K562 (cell line): ENCODE data around the gene DISC1. TPM values are rescaled to one million over a fixed set of nuclear protein-coding genes. Genes with fewer than 3 reads are reported as not detected.

Experiments used
- ATAC-seq: fragments of 200-7000 bp; cut with Tn5 transposase; 3 replicates; pipeline ENCODE4 v1.9.1; 2020; ENCODE audit warnings: moderate library complexity
- BruUV-seq: library from RNA; stranded (reverse); fragments of 400-500 nt; replicated peaks from 2 replicates; lab custom pipeline; 2021; lab: Mats Ljungman, UMichigan
- CTCF ChIA-PET: fragments of 300-600 bp; formaldehyde crosslinking; extraction: SDS; loops from one replicate; lab custom pipeline; 2021; ENCODE audit warnings: low intra/inter-chr PET ratio; lab: Yijun Ruan, JAX
- POLR2A ChIA-PET: fragments of 300-600, 350-650 bp; sonication (Branson Sonifier 250); formaldehyde crosslinking; extraction: SDS; loops from one replicate; lab custom pipeline; 2021; ENCODE audit warnings: antibody characterized with exemption, inconsistent platforms; lab: Yijun Ruan, JAX
- DNase-seq, 4 experiments: peaks; one replicate each; pipeline versions ENCODE4 v3.0.0 to v3.0.0-alpha.2; 2011 to 2018; ENCODE audit warnings: low spot score in 3 of 4, mixed read lengths in 3 of 4; ENCODE audit errors: extremely low read depth in 1 of 4
- FAIRE-seq: peaks from 2 replicates; lab custom pipeline; 2011; peaks lifted over from hg19 to GRCh38; lab: Jason Lieb, UNC
- H2AFZ ChIP-seq: 2 replicates; pipeline ENCODE4 v1.6.0; 2011; ENCODE audit warnings: low read depth, low read length, control low read depth, inconsistent platforms
- H3K27ac ChIP-seq: fragments of 200-600 bp; 3 replicates; pipeline ENCODE4 v1.8.0; 2011; ENCODE audit warnings: low read depth, mild to moderate bottlenecking, control low read depth, inconsistent platforms, low read length, moderate library complexity, mixed read lengths; ENCODE audit errors: extremely low read depth
- H3K27me3 ChIP-seq, 2 experiments: fragments of 300-600 bp in 1 of 2; 2 replicates in 1 of 2; 3 replicates in 1 of 2; pipeline versions ENCODE4 v1.6.0 to v1.8.0; 2011; ENCODE audit warnings: inconsistent platforms in 2 of 2, low read length in 2 of 2, mild to moderate bottlenecking in 1 of 2, mixed read lengths in 1 of 2, moderate library complexity in 1 of 2; ENCODE audit not compliant: control insufficient read depth in 2 of 2, insufficient read depth in 2 of 2
- H3K36me3 ChIP-seq: fragments of 300-600 bp; 3 replicates; pipeline ENCODE4 v1.8.0; 2011; ENCODE audit warnings: mild to moderate bottlenecking, low read length, inconsistent platforms; ENCODE audit not compliant: control insufficient read depth, insufficient read depth
- H3K4me1 ChIP-seq, 2 experiments: fragments of 200-600 bp in 1 of 2; replicated peaks in 1 of 2; 2 replicates in 1 of 2; 3 replicates in 1 of 2; pipeline versions ENCODE4 v1.5.1 to v1.8.0; 2011; ENCODE audit warnings: inconsistent platforms in 2 of 2, low read length in 2 of 2, mild to moderate bottlenecking in 1 of 2, mixed read lengths in 1 of 2, moderate library complexity in 1 of 2; ENCODE audit not compliant: control insufficient read depth in 2 of 2, insufficient read depth in 2 of 2
- H3K4me2 ChIP-seq: 2 replicates; pipeline ENCODE4 v1.6.1; 2011; ENCODE audit warnings: low read length, control low read depth, inconsistent platforms, mixed read lengths; ENCODE audit not compliant: insufficient read depth
- H3K4me3 ChIP-seq: fragments of 200-600 bp; sonication (generic), shearing (Covaris generic); 2 replicates; pipeline ENCODE4 v1.5.1; 2016; ENCODE audit warnings: control low read depth, inconsistent platforms
- H3K79me2 ChIP-seq: fragments of 200-600 bp; 3 replicates; pipeline ENCODE4 v1.8.0; 2011; ENCODE audit warnings: low read length, inconsistent platforms; ENCODE audit not compliant: control insufficient read depth, insufficient read depth
- H3K9ac ChIP-seq, 2 experiments: 2 replicates each; pipeline versions ENCODE4 v1.6.0 to v1.6.1; 2011; ENCODE audit warnings: low read depth in 2 of 2, low read length in 2 of 2, control low read depth in 1 of 2, inconsistent platforms in 1 of 2, mild to moderate bottlenecking in 1 of 2, mixed read lengths in 1 of 2; ENCODE audit not compliant: insufficient read depth in 1 of 2
- H3K9me1 ChIP-seq: one replicate; pipeline ENCODE4 v1.6.0; 2011; ENCODE audit warnings: inconsistent platforms, mild to moderate bottlenecking, low read length, moderate library complexity; ENCODE audit not compliant: control insufficient read depth, insufficient read depth
- H3K9me3 ChIP-seq: replicated peaks from 2 replicates; pipeline ENCODE4 v1.5.1; 2011; ENCODE audit warnings: low read depth, low read length, inconsistent platforms; ENCODE audit not compliant: control insufficient read depth, insufficient read depth
- H4K20me1 ChIP-seq: replicated peaks from 2 replicates; pipeline ENCODE4 v1.6.1; 2011; ENCODE audit warnings: low read length, inconsistent platforms, mixed read lengths; ENCODE audit not compliant: control insufficient read depth, insufficient read depth
- CC2D1A ChIP-seq: fragments of 450-650 bp; IDR thresholded peaks from 2 replicates; pipeline ENCODE4 v1.6.1; 2017; ENCODE audit warnings: mild to moderate bottlenecking
- CREBBP ChIP-seq: IDR thresholded peaks from one replicate; pipeline ENCODE4 v1.6.1; 2012; ENCODE audit warnings: low read depth, mild to moderate bottlenecking, control low read depth, inconsistent platforms, low read length
- EP300 ChIP-seq: IDR thresholded peaks from 2 replicates; pipeline ENCODE4 v1.6.1; 2012; ENCODE audit warnings: low read length, improper control_type of control experiment
- ESRRA ChIP-seq: fragments of 450-650 bp; IDR thresholded peaks from 2 replicates; pipeline ENCODE4 v1.6.1; 2014; ENCODE audit warnings: low read depth, mild to moderate bottlenecking, moderate library complexity, borderline replicate concordance
- GATAD2A ChIP-seq: fragments of 450-650 bp; IDR thresholded peaks from 2 replicates; pipeline ENCODE4 v1.6.1; 2017
- KHSRP ChIP-seq: fragments of 450-650 bp; IDR thresholded peaks from 2 replicates; pipeline ENCODE4 v1.6.1; 2017
- MCM2 ChIP-seq: fragments of 450-650 bp; IDR thresholded peaks from 2 replicates; pipeline ENCODE4 v1.6.1; 2017; ENCODE audit warnings: low read depth, mild to moderate bottlenecking
- ZC3H4 ChIP-seq: sonication (generic); formaldehyde crosslinking; IDR thresholded peaks from 2 replicates; pipeline ENCODE4 v1.9.0; 2021; ENCODE audit warnings: missing genetic modification reagents, borderline replicate concordance
- ZFPM2 ChIP-seq: fragments of 250-450 bp; sonication (Bioruptor Pico); IDR thresholded peaks from 2 replicates; pipeline ENCODE4 v1.5.1; 2022; ENCODE audit warnings: mild to moderate bottlenecking
- ZNF436 ChIP-seq: fragments of 250-450, 450-650 bp; sonication (Bioruptor Pico); formaldehyde crosslinking; IDR thresholded peaks from 2 replicates; pipeline ENCODE4 v1.7.0; 2020; ENCODE audit warnings: mild to moderate bottlenecking
- ZNF79 ChIP-seq: fragments of 250-450 bp; sonication (Bioruptor Pico); IDR thresholded peaks from 2 replicates; pipeline ENCODE4 v1.4.0; 2020; ENCODE audit warnings: low read depth, mild to moderate bottlenecking, moderate library complexity
- WGBS: fragments of 100-300 bp; shearing (Covaris generic); methylation state at CpG from one replicate; pipeline ENCODE4 v1.1.6; 2016; ENCODE audit warnings: low coverage, mixed read lengths; ENCODE audit not compliant: insufficient coverage; ENCODE audit errors: missing lambda C conversion rate; 5-methylcytosine and 5-hydroxymethylcytosine counted together
- in situ Hi-C: fragments of 300-500 bp; cut with MboI; formaldehyde crosslinking; loops from 4 replicates; pipeline ENCODE4 v1.15.0; 2018; ENCODE audit warnings: inconsistent platforms, mixed read lengths
- intact Hi-C: fragments of 100-400 bp; cut with micrococcal nuclease; formaldehyde crosslinking; loops from 2 replicates; pipeline ENCODE4 v1.14.2; 2022
- polyA plus RNA-seq, 8 experiments: library from polyadenylated mRNA; depleted of rRNA in 4 of 8; stranded (reverse) in 5 of 8; unstranded in 3 of 8; fragments of >200 nt; fragmentation: Nextera tagmentation in 2 of 8; fragmentation: Illumina TruSeq in 1 of 8; extraction: Ambion mirVana in 2 of 8; extraction: Trizol in 1 of 8; gene quantifications; 2 replicates each; pipeline versions ENCODE4 v1.2.1 to v1.2.3, GENCODE V29; 2011 to 2014; ENCODE audit warnings: inconsistent platforms in 1 of 8, missing spikeins in 1 of 8
- total RNA-seq, 7 experiments: library from RNA; depleted of rRNA in 6 of 7; stranded (reverse); fragments of >200 nt in 6 of 7; fragmentation: Illumina TruSeq in 2 of 7; extraction: Trizol in 2 of 7; gene quantifications; 2 replicates each; pipeline versions ENCODE4 v1.2.1 to v1.2.3, GENCODE V29; 2011 to 2021; ENCODE audit warnings: low replicate concordance in 1 of 7
- TF ChIP-seq, protein P1 (sequence below): fragments of 200-800 bp; sonication (Bioruptor generic); IDR thresholded peaks from 2 replicates; pipeline ENCODE4 v1.6.1; 2016; ENCODE audit warnings: missing genetic modification characterization, missing compliant biosample characterization

The DISC1 gene
- total and polyA plus RNA-seq, 9 of the 15 experiments (the other 6 are each of a cell fraction or from before 2014, with no cell fraction given), result 0.01 to 0.11 (median 0.08) TPM; not detected in 1

DNA sequence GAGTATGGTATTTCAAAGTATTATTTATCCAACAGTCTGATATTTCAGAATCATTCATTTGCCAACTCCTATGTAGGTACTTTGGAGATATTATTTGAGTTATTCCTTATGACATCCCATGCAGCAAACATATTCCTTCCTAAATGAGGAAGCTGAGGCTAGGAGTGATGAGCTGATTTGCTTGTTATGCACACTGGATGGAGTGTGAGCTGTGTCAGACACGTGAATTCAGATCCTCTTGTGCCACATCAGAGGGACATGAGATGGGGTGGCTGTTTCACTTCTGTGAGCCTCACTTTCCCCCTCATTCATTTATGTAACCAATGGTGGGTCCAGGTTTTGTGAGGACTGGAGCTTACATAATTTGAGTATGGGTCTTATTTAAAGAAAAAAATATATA lies 215.9 kb downstream of the DISC1 start:
- ATAC-seq (no peak), DNase-seq (no peak), FAIRE-seq (no peak)
- Histone ChIP-seq H3K9me3 (no peaks in the 10 kb centered on the region), H3K4me1 (no peaks in the 10 kb centered on the region), H3K27me3 (peaks cover 0 to 19% of the 10 kb centered on the region in 2 experiments; a peak in 2 of 5 replicates), H3K36me3 (no peaks in the 10 kb centered on the region; the same call in 2 of the 3 replicates), H2AFZ (no peak overlapping the region), H3K4me3 (no peak overlapping the region), H3K9ac (no peak overlapping the region), H3K4me2 (no peak overlapping the region), H3K79me2 (no peaks in the 10 kb centered on the region), H3K27ac (no peak overlapping the region), H3K9me1 (peaks cover 2% of the 10 kb centered on the region), H4K20me1 (no peaks in the 10 kb centered on the region)
- TF ChIP-seq EP300, result no peak
- no peak for TF ChIP-seq CREBBP
- TF ChIP-seq KHSRP, result no peak
- no peak for TF ChIP-seq CC2D1A
- TF ChIP-seq GATAD2A, result no peak
- no peak for TF ChIP-seq ZFPM2 (CRISPR knock-in tag)
- TF ChIP-seq ZC3H4 (CRISPR knock-in tag), result no peak
- no peak for TF ChIP-seq MCM2
- no peak for TF ChIP-seq ESRRA
- no peak for TF ChIP-seq ZNF79 (CRISPR knock-in tag)
- no peak for TF ChIP-seq ZNF436
- TF ChIP-seq, protein P1, sequence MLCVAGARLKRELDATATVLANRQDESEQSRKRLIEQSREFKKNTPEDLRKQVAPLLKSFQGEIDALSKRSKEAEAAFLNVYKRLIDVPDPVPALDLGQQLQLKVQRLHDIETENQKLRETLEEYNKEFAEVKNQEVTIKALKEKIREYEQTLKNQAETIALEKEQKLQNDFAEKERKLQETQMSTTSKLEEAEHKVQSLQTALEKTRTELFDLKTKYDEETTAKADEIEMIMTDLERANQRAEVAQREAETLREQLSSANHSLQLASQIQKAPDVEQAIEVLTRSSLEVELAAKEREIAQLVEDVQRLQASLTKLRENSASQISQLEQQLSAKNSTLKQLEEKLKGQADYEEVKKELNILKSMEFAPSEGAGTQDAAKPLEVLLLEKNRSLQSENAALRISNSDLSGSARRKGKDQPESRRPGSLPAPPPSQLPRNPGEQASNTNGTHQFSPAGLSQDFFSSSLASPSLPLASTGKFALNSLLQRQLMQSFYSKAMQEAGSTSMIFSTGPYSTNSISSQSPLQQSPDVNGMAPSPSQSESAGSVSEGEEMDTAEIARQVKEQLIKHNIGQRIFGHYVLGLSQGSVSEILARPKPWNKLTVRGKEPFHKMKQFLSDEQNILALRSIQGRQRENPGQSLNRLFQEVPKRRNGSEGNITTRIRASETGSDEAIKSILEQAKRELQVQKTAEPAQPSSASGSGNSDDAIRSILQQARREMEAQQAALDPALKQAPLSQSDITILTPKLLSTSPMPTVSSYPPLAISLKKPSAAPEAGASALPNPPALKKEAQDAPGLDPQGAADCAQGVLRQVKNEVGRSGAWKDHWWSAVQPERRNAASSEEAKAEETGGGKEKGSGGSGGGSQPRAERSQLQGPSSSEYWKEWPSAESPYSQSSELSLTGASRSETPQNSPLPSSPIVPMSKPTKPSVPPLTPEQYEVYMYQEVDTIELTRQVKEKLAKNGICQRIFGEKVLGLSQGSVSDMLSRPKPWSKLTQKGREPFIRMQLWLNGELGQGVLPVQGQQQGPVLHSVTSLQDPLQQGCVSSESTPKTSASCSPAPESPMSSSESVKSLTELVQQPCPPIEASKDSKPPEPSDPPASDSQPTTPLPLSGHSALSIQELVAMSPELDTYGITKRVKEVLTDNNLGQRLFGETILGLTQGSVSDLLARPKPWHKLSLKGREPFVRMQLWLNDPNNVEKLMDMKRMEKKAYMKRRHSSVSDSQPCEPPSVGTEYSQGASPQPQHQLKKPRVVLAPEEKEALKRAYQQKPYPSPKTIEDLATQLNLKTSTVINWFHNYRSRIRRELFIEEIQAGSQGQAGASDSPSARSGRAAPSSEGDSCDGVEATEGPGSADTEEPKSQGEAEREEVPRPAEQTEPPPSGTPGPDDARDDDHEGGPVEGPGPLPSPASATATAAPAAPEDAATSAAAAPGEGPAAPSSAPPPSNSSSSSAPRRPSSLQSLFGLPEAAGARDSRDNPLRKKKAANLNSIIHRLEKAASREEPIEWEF, result no peak
- no TSS peak for BruUV-seq
- CTCF ChIA-PET, result no interaction called here
- POLR2A ChIA-PET, result no interaction called here
- in situ Hi-C loops (no loop called here), intact Hi-C loops (no loop called here)
- WGBS, result 0% methylated on average over 1 of the region's 1 CpG
